ENCODE measurements around the gene SAT1.

SAT1 gene

GRCh38 chrX:23810279-23810678, 27.3 kb downstream of the SAT1 start:
- no peak for DNase-seq (ENCODE audit: low read depth in 3 of 3)

- no peak for DNase-seq (ENCODE audit: low read depth in 3 of 3)
Measured at GRCh38 chrX:23811108-23811651, 28.2 kb downstream of the SAT1 start.

GRCh38 chrX:23811656-23812055, 28.7 kb downstream of the SAT1 start:
- no peak for DNase-seq (ENCODE audit: low read depth in 3 of 3)

GRCh38 chrX:23813808-23814207, 30.8 kb downstream of the SAT1 start:
- no peak for DNase-seq (ENCODE audit: low read depth in 3 of 3)

GRCh38 chrX:23815376-23815775, 32.4 kb downstream of the SAT1 start:
- no peak for DNase-seq (ENCODE audit: low read depth in 3 of 3)

GRCh38 chrX:23816179-23816578, 33.2 kb downstream of the SAT1 start:
- DNase-seq (ENCODE audit: low read depth in 3 of 3), result no peak

- DNase-seq (ENCODE audit: low read depth in 3 of 3), result no peak
Measured at GRCh38 chrX:23817979-23818336, 35.0 kb downstream of the SAT1 start.

- no peak for DNase-seq (ENCODE audit: low read depth in 3 of 3)
Measured at GRCh38 chrX:23819385-23820234, 36.6 kb downstream of the SAT1 start.

GRCh38 chrX:23820235-23820782, 37.3 kb downstream of the SAT1 start:
- DNase-seq (ENCODE audit: low read depth in 3 of 3), result no peak

GRCh38 chrX:23821847-23822246, 38.9 kb downstream of the SAT1 start:
- DNase-seq (ENCODE audit: low read depth in 3 of 3), result no peak

GRCh38 chrX:23822397-23822796, 39.4 kb downstream of the SAT1 start:
- no peak for DNase-seq (ENCODE audit: low read depth in 3 of 3)

GRCh38 chrX:23822841-23823240, 39.9 kb downstream of the SAT1 start:
- DNase-seq (ENCODE audit: low read depth in 3 of 3), result no peak

- no peak for DNase-seq (ENCODE audit: low read depth in 3 of 3)
Measured at GRCh38 chrX:23825675-23826074, 42.7 kb downstream of the SAT1 start.

- DNase-seq (ENCODE audit: low read depth in 3 of 3), result no peak
Measured at GRCh38 chrX:23826216-23826615, 43.2 kb downstream of the SAT1 start.

- no peak for DNase-seq (ENCODE audit: low read depth in 3 of 3)
Measured at GRCh38 chrX:23826653-23827052, 43.7 kb downstream of the SAT1 start.

- no peak for DNase-seq (ENCODE audit: low read depth in 3 of 3)
Measured at GRCh38 chrX:23828881-23829280, 45.9 kb downstream of the SAT1 start.

- DNase-seq (ENCODE audit: low read depth in 3 of 3), result no peak
Measured at GRCh38 chrX:23832721-23833120, 49.7 kb downstream of the SAT1 start.

Measured in stimulated activated CD4-positive, alpha-beta T cell treated with anti-CD3 and anti-CD28 coated beads, TNF-alpha, amount 100 ng/mL, for 24 hours (primary cell).